Mesenteric fat pad (tissue), 1 donor: ENCODE results near the gene BUD13. TPM values are rescaled to one million over a fixed set of nuclear protein-coding genes. Genes with fewer than 3 reads are reported as not detected.
"Not testable (repeated sequence)": the region's sequence is repeated elsewhere in the genome, so short reads cannot be mapped to it uniquely, and the experiment has no call there.

Experiments used
- DNase-seq: peaks from one replicate; pipeline ENCODE4 v3.0.0-alpha.2; 2020; ENCODE audit warnings: low spot score
- total RNA-seq: library from RNA; stranded (reverse); fragmentation: NEBNext Ultra II Directional; extraction: Animal tissue kit (Norgen Biotek cat#: 25700); gene quantifications from one replicate; pipeline ENCODE4 v1.2.1, GENCODE V29; 2021
- donor health status: DM: yes; HTN: yes; CAD: no.

BUD13 gene
- total RNA-seq, 1 donor from 2014 or later: 13.4 TPM

DNA sequence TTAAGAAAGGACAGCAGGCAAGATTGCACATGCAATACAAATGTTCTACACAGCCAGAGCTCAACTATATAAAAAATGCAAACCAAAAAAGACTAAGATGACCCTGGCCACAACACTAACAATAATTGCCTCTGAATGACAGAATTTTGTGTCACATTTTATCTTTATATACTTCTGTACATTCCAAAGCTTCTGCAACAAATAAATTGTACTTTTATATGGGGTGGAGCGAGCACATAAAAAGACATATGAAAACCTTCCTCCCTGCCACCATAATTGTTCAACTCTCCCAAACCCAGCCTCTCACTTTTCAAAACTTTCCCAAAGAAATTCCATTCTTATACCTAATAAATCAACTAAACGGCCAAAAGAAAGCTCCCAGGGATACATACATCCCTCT, 10.7 kb downstream of the BUD13 start:
- DNase-seq: no peak

- not testable (repeated sequence) for DNase-seq
Observed at GRCh38 chr11:116756044-116756443, 16.7 kb downstream of the BUD13 start.

DNA sequence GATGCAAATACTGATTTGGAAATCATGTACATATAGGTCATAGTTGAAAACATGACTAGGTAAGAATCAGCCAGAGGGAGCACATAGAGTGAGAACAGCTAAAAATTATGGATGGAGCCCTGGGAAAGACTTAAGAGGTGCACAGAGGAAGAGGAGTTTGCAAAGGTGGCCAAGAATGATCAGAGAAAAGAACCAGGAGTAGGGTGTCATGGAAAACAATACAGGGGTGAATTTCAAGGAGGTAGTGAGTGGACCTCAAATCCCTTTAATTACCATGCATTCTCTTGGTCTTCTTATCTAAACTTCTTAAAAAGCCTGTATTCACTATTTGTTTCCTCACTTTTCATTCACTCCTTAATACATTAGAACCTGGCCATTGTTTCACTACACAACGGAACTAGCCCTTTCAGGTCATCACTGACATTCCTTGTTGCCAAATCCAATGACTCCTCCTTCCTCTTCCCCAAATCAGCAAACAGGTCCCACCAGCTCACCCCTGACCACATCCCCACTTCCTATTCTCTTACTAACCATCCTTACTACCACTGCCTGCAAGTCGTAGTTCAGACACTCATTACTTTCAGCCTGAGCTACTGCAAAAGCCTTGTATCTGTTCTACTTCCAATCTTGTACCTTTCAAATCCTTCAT, 22.6 kb downstream of the BUD13 start:
- DNase-seq: no peak

- DNase-seq: no peak
Observed at GRCh38 chr11:116742104-116742503, 30.7 kb downstream of the BUD13 start.

GRCh38 chr11:116740741-116741140, 32.0 kb downstream of the BUD13 start:
- no peak for DNase-seq

GRCh38 chr11:116738975-116739374, 33.8 kb downstream of the BUD13 start:
- DNase-seq: no peak

- no peak for DNase-seq
Observed at GRCh38 chr11:116736763-116737162, 36.0 kb downstream of the BUD13 start.

- peak; percentile 43 for DNase-seq
Observed at GRCh38 chr11:116733969-116734508, 38.7 kb downstream of the BUD13 start.

GRCh38 chr11:116733043-116733755, 39.6 kb downstream of the BUD13 start:
- DNase-seq: peak; percentile 51

GRCh38 chr11:116732271-116733042, 40.3 kb downstream of the BUD13 start:
- peak; percentile 81 for DNase-seq

- peak; percentile 33 for DNase-seq
Observed at GRCh38 chr11:116731821-116732220, 41.0 kb downstream of the BUD13 start.

GRCh38 chr11:116731097-116731761, 41.6 kb downstream of the BUD13 start:
- peak; percentile 86 for DNase-seq

- peak; percentile 55 for DNase-seq
Observed at GRCh38 chr11:116730601-116731000, 42.2 kb downstream of the BUD13 start.

- peak; percentile 77 for DNase-seq
Observed at GRCh38 chr11:116730241-116730561, 42.6 kb downstream of the BUD13 start.

DNA sequence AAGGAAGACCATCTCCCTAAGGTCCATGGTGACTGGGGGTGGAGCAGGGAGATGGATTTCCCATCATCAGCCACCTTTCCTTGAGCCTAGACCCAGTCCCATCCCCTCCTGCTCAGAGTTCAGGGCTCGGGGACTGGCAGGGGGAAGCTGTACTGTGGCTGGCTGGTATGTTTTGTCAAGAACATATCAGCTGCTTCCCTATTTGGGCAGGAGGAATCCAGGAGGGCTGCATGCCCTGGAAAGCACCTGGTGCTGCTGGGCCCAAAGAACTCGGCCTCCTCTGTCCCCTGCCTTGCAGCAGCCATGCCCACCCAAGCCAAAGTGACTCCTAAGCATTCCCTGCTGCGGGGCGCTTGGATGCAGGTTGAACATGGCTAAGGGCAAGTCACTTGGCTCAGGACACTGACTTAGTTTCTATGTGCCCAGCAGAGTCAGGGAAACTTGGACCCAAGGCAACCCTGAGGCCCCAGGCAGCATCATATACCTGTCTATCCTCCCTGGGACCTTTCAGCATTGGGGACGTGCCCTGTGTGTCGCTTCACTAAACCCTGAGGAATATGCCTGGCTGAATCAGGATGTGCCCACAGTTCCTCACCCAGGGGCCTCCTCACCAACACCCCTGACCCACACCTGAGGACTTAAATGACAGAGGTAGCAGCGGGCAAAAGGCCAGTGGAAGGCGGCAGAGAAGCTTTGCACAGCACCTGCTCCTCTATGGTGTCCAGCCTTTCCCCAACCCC, 43.1 kb downstream of the BUD13 start:
- peak; percentile 57 for DNase-seq

DNA sequence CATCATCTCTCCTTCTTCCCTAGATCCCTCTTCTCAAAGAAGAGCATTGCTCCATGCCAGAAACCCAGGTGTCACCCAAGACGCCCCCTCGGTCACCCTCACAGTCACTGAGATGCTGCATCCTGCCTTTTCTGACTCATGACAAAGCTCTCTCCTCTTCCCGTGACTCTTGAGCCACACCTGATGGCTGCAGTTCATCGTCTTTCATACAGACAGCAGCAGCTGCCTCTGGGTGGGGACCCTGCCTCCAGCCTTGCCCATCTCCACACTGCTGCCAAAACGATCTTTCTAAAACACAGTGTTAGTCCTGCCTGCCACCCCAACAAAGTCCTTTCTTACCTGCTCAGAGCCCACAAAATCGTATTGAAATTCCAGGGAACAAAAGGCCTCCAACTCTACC, 44.8 kb downstream of the BUD13 start:
- DNase-seq: no peak

DNA sequence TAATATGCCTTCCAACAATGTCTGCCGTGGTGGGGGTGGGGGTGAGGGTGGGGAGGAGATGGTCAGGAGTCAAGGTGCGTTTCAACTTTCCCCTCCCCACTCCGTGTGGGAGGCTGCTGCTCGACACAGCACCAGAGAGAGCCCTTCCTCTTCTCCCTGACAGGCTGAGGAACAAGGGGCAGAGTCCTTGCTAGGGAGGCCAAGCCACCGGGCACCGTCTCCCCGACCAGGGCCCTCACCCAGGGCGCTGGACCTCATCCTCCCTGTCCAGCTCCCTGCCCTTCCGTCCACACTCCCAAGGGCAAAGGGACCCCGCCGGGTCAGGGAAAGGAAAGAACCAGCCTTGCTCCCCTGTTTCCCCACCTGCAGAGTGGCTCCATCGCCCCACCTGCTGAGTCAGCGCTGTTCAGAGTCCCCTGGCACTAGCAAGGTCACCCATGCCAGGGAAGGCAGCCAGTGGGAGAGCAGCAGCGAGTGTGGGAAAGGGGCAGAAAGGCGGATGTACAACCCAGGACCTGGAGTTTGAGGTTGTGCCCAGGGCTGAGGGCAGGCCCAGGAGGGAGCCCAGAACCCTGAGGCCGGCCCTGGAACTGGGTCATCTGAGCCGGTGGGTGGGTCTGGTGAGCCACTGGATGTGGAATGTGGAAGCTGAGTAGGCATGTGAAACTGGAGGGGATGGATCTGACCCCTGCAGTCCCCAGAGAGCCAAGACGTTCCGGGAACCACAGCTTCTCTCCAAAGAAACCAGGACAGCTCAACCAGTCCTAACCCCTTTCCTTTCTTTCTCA, 47.2 kb downstream of the BUD13 start:
- DNase-seq: no peak

DNA sequence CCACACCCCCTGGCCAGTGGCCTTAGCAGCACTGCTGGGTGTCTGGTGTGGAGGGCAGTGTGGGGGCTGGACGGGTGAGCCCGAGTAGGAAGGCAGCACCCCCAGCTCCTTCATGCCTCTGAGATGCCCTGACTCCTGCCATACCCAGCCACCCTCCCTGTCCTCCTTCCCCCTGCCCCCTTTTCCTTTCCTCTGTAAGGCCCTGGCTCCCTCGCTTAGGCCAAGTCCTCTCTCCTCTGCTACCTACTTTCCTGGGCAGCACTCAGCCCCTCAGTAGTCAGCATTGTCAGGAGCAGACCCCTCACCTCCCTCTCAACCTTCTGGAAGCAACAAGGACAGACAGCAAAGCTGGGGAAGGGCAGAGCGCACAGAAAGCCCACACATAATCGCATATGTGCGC, 48.0 kb downstream of the BUD13 start:
- no peak for DNase-seq

- DNase-seq: no peak
Observed at GRCh38 chr11:116723511-116723910, 49.3 kb downstream of the BUD13 start.

DNA sequence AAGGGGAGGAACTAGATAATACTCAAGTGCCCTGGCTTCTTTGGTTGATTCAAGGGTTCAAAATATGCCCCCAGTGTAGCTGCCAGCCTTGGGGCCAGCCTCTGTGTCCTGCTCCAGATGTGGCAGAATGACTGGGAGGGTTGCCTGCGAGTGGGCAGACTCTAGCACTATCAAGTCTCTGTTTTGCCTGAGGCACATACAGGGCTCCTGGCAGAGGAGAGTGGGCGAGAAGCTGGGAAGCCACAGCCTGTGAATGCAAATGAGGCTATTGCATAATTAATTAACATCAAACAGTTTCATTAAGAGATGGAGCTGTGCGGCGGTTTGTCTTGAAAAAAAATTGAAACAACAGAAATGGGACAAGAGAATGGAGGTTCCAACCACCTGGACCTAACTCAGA, 50.8 kb downstream of the BUD13 start:
- DNase-seq: no peak
